ENCODE results near the gene SELENBP1. TPM values are rescaled to one million over a fixed set of nuclear protein-coding genes. Genes with fewer than 3 reads are reported as not detected.
A peak's percentile ranks its signal among the peaks of the same experiment; 100 is the strongest.

SELENBP1 gene
- total and polyA plus RNA-seq, 2 of the 13 experiments (the other 11 are each of a cell fraction or from before 2014, with no cell fraction given), result 27.8 to 29.0 TPM

DNA sequence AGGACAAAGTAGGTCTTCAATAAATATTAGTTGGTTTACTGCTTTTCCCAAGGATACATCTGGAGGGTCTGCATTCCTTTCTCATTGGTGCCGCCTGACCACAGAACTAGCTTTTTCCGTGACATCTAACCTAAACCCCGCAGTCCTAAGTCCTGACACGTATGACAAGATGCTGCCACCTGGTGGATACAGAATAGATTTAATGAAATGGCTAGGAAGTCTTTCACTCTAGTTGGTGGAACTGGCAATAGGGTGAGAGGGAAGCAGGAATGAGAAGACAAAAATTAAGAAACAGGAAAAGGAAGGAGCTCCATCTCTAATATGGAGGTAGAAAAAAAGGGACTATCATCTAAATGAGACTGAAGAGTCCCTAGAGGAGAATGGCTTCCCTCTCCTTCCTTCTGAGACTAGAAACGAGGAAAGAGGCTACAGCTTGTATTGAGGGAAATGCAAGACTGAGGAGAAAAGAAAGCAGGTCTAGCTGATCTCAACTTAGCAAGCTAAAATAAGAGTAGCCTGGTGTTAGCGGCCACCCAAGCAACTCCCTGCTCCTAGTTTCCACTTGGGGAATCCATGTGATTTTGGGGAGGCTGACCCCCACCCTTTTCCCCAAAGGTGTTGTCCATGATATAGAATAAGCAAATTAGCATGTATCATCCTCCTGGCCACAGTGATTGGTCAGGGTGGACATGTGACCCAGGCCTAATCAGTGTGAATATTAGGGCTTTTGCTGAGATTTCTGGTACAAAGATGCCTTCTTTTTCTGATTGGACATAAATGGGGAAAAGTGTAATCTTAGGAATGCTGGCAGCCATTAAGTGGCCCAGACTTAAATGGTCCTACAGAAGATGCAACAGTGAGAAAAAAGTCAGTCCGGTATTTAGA, 31.4 kb downstream of the SELENBP1 start:
- Histone ChIP-seq H2AFZ (ENCODE audit: low read length) (no peak overlapping the region), H3K9ac (ENCODE audit: insufficient read depth, low read depth, low read length) (no peak overlapping the region), H3K79me2 (ENCODE audit: insufficient read depth, low read length) (no peaks in the 10 kb centered on the region), H4K20me1 (ENCODE audit: insufficient read depth, low read length) (no peaks in the 10 kb centered on the region), H3K27me3 (ENCODE audit: control insufficient read depth in 1 of 2, insufficient read depth in 2 of 2, low read length in 2 of 2) (no peaks in the 10 kb centered on the region), H3K36me3 (replicated peaks in 1 of 2; ENCODE audit: control insufficient read depth in 1 of 2, insufficient read depth in 2 of 2, low read length in 2 of 2) (peaks cover 7 to 24% of the 10 kb centered on the region in 2 experiments; a peak in 3 of 5 replicates), H3K9me3 (ENCODE audit: low read length) (no peaks in the 10 kb centered on the region), H3K4me1 (ENCODE audit: insufficient read depth, low read length) (peaks cover 6% of the 10 kb centered on the region), H3K4me2 (ENCODE audit: low read depth, low read length) (no peak overlapping the region), H3K4me3 (replicated peaks in 1 of 3; ENCODE audit: insufficient read depth in 1 of 3, low read depth in 2 of 3, low read length in 3 of 3) (no peak overlapping the region), H3K27ac (ENCODE audit: extremely low read length, insufficient read depth, low read length) (no peak overlapping the region)
- 47% methylated on average over 7 of the region's 7 CpGs for WGBS (ENCODE audit: low lambda C conversion rate)
- ChIA-PET POLR2A (interaction anchor here (0.8 to 1.6 kb wide), 7 partner anchors 14 to 144 kb away, joined by 3 to 13 read pairs (median 4); partner anchors contain the start of genes PI4KB, PSMB4, PSMD4 and ZNF687), CTCF (ENCODE audit: low intra/inter-chr PET ratio, low total read pairs) (interaction anchor here (1.4 to 3.1 kb wide), 2 partner anchors 39 to 145 kb away, joined by 4 to 56 read pairs; no protein-coding TSS in a partner anchor)
- ATAC-seq (peak; percentile 88), DNase-seq (ENCODE audit: low spot score) (peak; percentile 85), FAIRE-seq (peak; percentile 87)
- BruUV-seq (replicated peaks), result no TSS peak
- in situ Hi-C loops (cut with HindIII; ENCODE audit: extremely low pct_ligation_motif_present, low pct_unique_long_range_greater_than_20kb), result loop anchor here (5.0 kb wide), 1 partner anchor 39 kb away; no protein-coding TSS in a partner anchor
- intact Hi-C loops (cut with micrococcal nuclease; ENCODE audit: unreplicated experiment), result loop anchor here (1.0 to 2.0 kb wide), 2 partner anchors 40 to 58 kb away; partner anchors contain the start of gene PSMB4
- 0 out of 2 replicates have a peak, but pooled peaks have one; percentile 17 for TF ChIP-seq NR2C2 (CRISPR knock-in tag; IDR thresholded peaks at IDR 0.05; ENCODE audit: borderline replicate concordance)
- TF ChIP-seq, protein P1, sequence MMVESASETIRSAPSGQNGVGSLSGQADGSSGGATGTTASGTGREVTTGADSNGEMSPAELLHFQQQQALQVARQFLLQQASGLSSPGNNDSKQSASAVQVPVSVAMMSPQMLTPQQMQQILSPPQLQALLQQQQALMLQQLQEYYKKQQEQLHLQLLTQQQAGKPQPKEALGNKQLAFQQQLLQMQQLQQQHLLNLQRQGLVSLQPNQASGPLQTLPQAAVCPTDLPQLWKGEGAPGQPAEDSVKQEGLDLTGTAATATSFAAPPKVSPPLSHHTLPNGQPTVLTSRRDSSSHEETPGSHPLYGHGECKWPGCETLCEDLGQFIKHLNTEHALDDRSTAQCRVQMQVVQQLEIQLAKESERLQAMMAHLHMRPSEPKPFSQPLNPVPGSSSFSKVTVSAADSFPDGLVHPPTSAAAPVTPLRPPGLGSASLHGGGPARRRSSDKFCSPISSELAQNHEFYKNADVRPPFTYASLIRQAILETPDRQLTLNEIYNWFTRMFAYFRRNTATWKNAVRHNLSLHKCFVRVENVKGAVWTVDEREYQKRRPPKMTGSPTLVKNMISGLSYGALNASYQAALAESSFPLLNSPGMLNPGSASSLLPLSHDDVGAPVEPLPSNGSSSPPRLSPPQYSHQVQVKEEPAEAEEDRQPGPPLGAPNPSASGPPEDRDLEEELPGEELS (CRISPR knock-in tag; IDR thresholded peaks at IDR 0.05), result no peak
- TF ChIP-seq, protein P2, sequence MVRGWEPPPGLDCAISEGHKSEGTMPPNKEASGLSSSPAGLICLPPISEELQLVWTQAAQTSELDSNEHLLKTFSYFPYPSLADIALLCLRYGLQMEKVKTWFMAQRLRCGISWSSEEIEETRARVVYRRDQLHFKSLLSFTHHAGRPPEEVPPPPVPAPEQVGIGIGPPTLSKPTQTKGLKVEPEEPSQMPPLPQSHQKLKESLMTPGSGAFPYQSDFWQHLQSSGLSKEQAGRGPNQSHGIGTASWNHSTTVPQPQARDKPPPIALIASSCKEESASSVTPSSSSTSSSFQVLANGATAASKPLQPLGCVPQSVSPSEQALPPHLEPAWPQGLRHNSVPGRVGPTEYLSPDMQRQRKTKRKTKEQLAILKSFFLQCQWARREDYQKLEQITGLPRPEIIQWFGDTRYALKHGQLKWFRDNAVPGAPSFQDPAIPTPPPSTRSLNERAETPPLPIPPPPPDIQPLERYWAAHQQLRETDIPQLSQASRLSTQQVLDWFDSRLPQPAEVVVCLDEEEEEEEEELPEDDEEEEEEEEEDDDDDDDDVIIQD (CRISPR knock-in tag; IDR thresholded peaks at IDR 0.05; ENCODE audit: low read depth), result 0 out of 2 replicates have a peak, but pooled peaks have one; percentile 40
- TF ChIP-seq ATF7-NPFF (CRISPR knock-in tag; IDR thresholded peaks at IDR 0.05; ENCODE audit: low read depth), result no peak
- TF ChIP-seq ZNF263 (CRISPR knock-in tag; IDR thresholded peaks at IDR 0.05), result no peak
- TF ChIP-seq, protein P3, sequence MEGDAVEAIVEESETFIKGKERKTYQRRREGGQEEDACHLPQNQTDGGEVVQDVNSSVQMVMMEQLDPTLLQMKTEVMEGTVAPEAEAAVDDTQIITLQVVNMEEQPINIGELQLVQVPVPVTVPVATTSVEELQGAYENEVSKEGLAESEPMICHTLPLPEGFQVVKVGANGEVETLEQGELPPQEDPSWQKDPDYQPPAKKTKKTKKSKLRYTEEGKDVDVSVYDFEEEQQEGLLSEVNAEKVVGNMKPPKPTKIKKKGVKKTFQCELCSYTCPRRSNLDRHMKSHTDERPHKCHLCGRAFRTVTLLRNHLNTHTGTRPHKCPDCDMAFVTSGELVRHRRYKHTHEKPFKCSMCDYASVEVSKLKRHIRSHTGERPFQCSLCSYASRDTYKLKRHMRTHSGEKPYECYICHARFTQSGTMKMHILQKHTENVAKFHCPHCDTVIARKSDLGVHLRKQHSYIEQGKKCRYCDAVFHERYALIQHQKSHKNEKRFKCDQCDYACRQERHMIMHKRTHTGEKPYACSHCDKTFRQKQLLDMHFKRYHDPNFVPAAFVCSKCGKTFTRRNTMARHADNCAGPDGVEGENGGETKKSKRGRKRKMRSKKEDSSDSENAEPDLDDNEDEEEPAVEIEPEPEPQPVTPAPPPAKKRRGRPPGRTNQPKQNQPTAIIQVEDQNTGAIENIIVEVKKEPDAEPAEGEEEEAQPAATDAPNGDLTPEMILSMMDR (CRISPR knock-in tag; IDR thresholded peaks at IDR 0.05), result peak; percentile 87
- 0 out of 2 replicates have a peak, but pooled peaks have one; percentile 45 for TF ChIP-seq IRF2 (CRISPR knock-in tag; IDR thresholded peaks at IDR 0.05)
- TF ChIP-seq, protein P4, sequence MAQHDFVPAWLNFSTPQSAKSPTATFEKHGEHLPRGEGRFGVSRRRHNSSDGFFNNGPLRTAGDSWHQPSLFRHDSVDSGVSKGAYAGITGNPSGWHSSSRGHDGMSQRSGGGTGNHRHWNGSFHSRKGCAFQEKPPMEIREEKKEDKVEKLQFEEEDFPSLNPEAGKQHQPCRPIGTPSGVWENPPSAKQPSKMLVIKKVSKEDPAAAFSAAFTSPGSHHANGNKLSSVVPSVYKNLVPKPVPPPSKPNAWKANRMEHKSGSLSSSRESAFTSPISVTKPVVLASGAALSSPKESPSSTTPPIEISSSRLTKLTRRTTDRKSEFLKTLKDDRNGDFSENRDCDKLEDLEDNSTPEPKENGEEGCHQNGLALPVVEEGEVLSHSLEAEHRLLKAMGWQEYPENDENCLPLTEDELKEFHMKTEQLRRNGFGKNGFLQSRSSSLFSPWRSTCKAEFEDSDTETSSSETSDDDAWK (CRISPR knock-in tag; IDR thresholded peaks at IDR 0.05), result no peak
- TF ChIP-seq, protein P5, sequence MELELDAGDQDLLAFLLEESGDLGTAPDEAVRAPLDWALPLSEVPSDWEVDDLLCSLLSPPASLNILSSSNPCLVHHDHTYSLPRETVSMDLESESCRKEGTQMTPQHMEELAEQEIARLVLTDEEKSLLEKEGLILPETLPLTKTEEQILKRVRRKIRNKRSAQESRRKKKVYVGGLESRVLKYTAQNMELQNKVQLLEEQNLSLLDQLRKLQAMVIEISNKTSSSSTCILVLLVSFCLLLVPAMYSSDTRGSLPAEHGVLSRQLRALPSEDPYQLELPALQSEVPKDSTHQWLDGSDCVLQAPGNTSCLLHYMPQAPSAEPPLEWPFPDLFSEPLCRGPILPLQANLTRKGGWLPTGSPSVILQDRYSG (CRISPR knock-in tag; IDR thresholded peaks at IDR 0.05), result no peak
- peak; percentile 46 for TF ChIP-seq SAP130 (CRISPR knock-in tag; IDR thresholded peaks at IDR 0.05; ENCODE audit: low read depth)
- TF ChIP-seq, protein P6, sequence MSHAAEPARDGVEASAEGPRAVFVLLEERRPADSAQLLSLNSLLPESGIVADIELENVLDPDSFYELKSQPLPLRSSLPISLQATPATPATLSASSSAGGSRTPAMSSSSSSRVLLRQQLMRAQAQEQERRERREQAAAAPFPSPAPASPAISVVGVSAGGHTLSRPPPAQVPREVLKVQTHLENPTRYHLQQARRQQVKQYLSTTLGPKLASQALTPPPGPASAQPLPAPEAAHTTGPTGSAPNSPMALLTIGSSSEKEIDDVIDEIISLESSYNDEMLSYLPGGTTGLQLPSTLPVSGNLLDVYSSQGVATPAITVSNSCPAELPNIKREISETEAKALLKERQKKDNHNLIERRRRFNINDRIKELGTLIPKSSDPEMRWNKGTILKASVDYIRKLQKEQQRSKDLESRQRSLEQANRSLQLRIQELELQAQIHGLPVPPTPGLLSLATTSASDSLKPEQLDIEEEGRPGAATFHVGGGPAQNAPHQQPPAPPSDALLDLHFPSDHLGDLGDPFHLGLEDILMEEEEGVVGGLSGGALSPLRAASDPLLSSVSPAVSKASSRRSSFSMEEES (CRISPR knock-in tag; IDR thresholded peaks at IDR 0.05), result 0 out of 2 replicates have a peak, but pooled peaks have one; percentile 14
- TF ChIP-seq ATRX (CRISPR knock-in tag; IDR thresholded peaks at IDR 0.05; ENCODE audit: borderline replicate concordance), result no peak
